NCI-H1694 (cell line): ENCODE results near the gene L3MBTL1.

ENCODE experiments used
- DNase-seq: peaks from one replicate; lab custom pipeline; 2025; lab: John Stamatoyannopoulos, UW

The L3MBTL1 gene

DNA sequence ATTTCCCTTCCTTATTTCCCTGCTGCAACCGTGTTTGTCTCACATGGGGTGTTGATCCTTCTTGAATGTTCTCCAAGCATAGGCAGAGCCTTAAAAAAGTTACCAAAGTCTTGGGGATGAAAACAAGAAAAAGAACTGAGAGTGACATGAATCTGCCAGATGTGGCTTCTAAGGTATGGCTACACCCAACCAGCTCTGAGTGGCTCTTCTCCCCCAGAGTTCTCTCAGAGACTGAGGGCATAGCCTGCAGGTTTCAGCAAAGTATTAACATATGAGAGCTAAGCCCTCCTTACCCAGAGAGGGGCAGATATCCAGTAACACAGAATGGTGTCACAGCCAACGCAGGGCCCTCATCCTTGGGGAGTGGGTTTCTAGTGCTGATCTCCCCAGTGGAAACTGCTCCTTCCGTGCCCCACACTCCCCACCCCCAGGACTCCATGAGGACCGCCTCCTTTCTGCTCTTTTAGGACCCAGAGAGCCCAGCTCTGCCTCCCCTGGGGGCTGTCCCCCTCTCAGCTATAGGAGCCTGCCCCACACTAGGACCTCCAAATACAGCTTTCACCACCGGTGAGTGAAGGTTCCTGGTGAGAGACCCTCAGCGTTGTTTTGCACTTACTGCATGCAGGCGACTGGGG is 28.0 kb downstream of the L3MBTL1 start:
- DNase-seq, result no peak

DNA sequence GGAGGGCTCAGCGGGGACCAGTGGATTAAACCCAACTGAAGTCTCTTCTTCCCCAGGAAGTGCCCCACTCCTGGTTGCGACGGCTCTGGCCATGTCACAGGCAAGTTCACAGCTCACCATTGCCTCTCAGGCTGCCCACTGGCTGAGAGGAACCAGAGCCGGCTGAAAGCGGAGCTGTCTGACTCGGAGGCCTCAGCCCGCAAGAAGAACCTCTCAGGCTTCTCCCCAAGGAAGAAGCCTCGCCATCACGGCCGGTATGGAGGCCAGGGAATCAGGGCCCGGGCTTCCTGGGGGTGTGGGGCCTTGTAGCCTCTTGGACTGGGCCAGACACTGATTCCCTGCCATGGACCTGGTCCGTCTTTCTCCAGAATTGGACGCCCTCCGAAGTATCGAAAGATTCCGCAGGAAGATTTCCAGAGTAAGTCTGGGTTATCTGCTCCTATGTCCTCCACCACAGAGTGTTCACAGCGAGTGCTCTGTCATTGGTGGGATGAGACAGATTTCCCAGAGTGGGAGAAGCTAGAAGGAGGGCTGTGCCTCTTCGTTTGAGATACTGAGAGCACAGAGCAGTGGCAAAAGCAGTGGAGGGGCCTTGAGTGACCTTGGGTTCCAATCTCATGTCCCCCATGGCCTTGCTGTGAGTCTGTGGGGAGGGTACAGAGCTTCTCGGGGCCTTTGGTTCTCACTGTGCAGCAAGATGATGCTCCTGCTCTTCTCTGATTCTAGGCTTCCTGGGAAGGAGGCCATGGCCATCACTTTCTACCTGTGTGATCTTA is 28.7 kb downstream of the L3MBTL1 start:
- DNase-seq, result no peak

- DNase-seq, result no peak
Observed at GRCh38 chr20:43536817-43537440, 29.4 kb downstream of the L3MBTL1 start.

DNA sequence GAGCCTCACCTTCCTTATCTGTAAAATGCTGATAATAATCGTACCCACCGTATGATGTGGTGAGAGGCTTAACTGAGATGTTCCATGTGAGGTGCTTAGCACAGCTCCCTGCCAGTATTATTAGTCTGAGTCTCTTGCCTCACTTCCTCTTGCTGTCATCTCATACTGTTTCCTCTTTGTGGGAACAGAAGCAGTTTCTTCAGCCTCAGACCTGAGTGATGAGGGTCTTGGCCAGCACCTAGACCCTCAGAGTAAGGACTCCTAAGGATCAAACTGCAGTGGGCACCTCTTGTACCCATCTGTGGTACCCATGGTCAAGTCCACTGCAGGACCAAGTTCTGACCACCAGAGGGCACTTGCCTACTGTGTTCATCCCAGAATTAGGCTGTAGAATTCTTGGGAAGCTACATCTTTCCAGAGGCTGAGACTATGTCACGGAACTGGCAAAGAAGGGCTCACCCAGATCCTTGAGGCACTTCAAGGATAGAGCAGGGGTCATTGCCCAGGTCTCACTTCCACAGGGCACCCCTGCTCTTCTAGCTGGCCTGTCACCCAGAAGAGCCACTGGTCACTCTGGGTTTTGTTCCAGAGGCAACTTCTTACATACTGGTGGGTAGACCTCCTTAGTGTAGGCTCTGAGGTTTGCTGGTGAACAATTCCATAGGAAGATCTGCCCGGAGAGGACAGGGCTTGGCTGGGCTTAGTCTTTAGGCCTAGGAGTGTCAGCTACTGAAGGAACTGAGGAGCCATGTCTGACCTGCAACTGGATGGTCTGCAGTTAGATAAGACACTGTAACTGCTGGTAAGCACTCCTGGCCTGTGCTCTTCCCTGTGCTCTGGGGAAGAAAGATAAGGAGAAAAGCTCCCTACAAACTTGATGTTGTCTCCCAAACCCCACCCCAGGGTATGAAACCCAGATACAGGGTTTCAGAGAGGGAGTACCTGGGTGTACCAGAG is 30.7 kb downstream of the L3MBTL1 start:
- DNase-seq, result peak; percentile 57

GRCh38 chr20:43538878-43539700 is 31.6 kb downstream of the L3MBTL1 start:
- DNase-seq, result no peak

DNA sequence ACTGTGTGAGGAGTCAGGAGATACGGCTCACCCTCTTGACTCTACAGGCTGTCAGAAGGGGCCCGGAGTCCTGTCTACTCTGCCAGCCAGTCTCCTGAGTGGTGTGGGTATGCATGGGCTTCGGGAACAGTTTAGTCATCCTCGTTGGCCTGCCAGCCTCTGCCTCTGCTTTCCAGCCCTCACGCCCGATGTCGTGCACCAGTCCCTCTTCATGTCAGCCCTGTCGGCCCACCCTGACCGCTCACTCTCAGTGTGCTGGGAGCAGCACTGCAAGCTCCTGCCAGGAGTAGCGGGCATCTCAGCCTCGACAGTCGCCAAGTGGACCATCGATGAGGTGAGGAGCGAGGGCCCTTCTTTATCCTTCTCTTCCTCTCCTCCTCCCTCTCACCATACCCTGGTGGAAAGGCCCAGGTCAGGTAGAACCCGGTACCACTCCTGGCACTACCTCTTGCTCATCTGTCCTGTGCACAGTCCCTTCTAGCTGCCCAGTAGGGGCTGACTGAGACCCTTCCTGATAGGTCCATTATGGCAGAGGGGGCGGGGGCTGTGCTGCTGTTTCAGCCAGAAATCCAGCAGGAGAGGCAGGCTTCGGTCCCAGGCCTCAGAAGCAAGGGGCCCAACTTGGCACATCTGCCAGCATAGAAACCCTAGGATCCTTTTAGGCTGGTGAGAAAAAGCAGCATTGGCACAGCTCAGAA is 32.6 kb downstream of the L3MBTL1 start:
- DNase-seq, result no peak

GRCh38 chr20:43540673-43541060 is 33.2 kb downstream of the L3MBTL1 start:
- no peak for DNase-seq

DNA sequence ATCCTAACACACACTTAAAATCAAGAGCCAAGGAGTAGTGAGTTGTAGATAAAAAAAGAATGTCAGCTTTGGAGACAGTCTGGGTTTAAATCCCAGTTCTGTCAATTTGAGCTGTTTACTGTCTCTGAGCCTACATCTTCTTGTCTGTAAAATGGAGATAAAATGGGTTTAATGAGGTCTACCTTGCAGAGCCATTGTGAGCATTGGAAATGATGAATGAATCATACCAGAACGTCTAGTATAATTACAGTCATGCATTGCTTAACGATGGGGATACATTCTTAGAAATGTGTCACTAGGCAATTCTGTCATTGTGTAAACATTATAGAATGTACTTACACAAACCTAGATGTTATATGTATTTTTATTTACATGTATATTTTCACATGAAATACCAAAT is 33.7 kb downstream of the L3MBTL1 start:
- DNase-seq, result no peak

DNA sequence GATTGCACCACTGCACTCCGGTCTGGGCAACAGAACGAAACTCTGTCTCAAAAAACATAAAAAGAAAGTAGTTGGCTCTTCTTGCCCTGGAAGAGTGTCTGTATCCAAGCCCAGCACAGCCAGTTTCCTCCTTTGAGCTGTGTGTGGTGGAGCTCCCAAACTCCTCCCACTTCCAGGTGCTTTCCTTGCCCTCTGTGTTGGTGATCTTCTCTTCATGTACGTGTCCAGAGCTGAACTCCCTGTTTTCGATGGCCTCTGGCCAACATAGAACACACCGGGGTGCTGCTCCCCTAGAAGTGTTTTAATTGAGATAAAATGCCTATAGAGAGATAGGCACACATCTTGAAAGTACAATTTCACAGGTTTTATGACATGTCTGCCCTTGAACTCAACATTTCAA is 34.7 kb downstream of the L3MBTL1 start:
- no peak for DNase-seq

DNA sequence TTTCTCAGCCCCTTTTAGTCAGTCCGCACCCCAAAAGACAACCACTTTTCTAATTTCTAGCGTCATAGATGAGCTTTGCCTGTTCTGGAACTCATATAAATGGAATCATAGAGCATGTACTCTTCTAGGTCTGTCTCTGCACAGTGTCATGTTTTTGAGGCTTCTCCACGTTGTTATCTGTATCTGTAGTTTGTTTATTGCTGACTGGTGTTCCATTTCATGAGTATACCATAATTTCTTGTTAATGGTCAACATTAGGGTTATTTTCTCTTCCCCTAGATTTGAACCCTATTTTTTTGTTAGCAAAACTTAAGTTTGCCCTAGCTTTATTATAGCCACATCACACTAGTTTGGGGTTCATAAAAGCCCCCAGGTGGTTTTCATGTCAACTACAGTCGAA is 35.2 kb downstream of the L3MBTL1 start:
- DNase-seq, result no peak

GRCh38 chr20:43543138-43543537 is 35.6 kb downstream of the L3MBTL1 start:
- no peak for DNase-seq

- no peak for DNase-seq
Observed at GRCh38 chr20:43544501-43544900, 37.0 kb downstream of the L3MBTL1 start.

DNA sequence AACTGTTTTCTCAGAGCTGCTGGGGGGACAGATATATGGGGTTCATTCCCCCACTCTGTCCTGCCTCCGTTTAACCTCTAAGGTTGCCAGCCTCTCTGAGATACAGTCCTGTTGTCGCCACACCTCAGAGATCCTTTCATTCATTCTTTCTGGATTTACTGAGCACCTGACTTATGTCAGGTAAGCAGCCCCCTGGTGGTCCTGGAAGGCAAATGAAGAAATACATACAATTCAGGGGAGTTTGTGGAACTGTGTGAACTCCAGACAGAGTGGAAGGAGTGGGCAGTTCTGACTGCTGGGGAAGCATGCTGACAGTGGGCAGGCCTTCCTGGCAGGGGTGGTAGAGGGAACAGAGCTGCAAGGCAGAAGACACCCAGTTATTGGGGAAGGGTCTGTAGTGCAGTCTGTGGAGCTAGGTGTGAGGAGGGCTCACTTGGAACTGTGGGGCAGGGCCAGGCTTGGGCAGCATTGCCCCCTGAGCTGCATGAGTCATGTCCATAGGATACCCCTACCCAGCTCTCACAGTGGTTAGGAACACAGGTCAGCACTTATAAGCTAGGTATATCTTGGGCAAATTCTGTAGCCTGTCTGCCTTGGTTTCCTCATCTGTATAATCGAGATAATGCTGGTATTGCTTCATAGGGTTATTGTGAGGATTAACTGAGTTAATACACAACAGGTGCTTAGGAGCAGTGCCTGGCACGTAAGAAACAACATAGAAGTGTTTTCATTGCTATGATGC is 38.5 kb downstream of the L3MBTL1 start:
- DNase-seq, result no peak

GRCh38 chr20:43548273-43548880 is 40.9 kb downstream of the L3MBTL1 start:
- DNase-seq, result no peak

GRCh38 chr20:43549416-43550065 is 42.0 kb downstream of the L3MBTL1 start:
- no peak for DNase-seq

GRCh38 chr20:43550456-43550855 is 43.0 kb downstream of the L3MBTL1 start:
- no peak for DNase-seq

DNA sequence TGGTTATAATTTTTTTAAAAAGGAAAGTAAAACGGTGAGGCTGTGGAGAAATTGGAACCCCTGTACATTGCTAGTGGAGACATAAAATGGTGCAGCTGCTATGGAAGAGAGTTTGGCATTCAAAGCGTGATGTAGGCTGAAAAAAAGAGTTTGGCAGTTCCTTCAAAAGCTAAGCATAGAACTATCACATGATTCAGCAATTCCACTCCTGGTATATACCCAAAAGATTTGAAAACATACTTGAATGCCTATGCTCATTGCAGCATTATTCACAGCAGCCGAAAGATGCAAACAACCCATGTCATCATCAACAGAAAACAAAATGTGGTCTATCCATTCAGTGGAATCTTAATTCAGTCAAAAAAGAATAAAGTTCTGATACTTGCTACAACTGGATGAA is 46.9 kb downstream of the L3MBTL1 start:
- no peak for DNase-seq

GRCh38 chr20:43558412-43559146 is 51.1 kb downstream of the L3MBTL1 start, which contains the start of gene SGK2:
SGK2 (plus strand) TSS chr20:43559027; CDS start chr20:43566496, 7,469 bp downstream.
- DNase-seq, result no peak
